GM12878 (cell line): ENCODE data around the gene GBX1. TPM values are rescaled to one million over a fixed set of nuclear protein-coding genes. Genes with fewer than 3 reads are reported as not detected.

Experiments used
- ATAC-seq: fragments of 200-7000 bp; cut with Tn5 transposase; 3 replicates; pipeline ENCODE4 v1.9.1; 2020; ENCODE audit warnings: mild to moderate bottlenecking, moderate library complexity
- BruUV-seq: library from RNA; stranded (reverse); fragments of 400-500 nt; replicated peaks from 2 replicates; lab custom pipeline; 2021; lab: Mats Ljungman, UMichigan
- CTCF ChIA-PET: fragments of 300-600 bp; sonication (Branson Sonifier 250); formaldehyde crosslinking; extraction: SDS; loops from one replicate; lab custom pipeline; 2021; ENCODE audit warnings: inconsistent platforms; lab: Yijun Ruan, JAX
- POLR2A ChIA-PET: fragments of 350-600 bp; formaldehyde crosslinking; extraction: SDS; loops from one replicate; lab custom pipeline; 2021; ENCODE audit warnings: inconsistent platforms; lab: Charles Lee
- RAD21 ChIA-PET: fragments of 300-600 bp; sonication (Branson Sonifier 250); formaldehyde crosslinking; loops from one replicate; lab custom pipeline; 2023; ENCODE audit warnings: antibody characterized with exemption; ENCODE audit not compliant: unreplicated experiment; lab: Charles Lee
- SMC1A ChIA-PET: fragments of 300-600 bp; sonication (Branson Sonifier 250); formaldehyde crosslinking; loops from one replicate; lab custom pipeline; 2023; ENCODE audit not compliant: unreplicated experiment, uncharacterized antibody; lab: Charles Lee
- DNase-seq: peaks from one replicate; pipeline ENCODE4 v3.0.0-alpha.2; 2011; ENCODE audit warnings: low read depth, low spot score
- FAIRE-seq: peaks from 3 replicates; lab custom pipeline; 2011; peaks lifted over from hg19 to GRCh38; lab: Jason Lieb, UNC
- H2AFZ ChIP-seq: 2 replicates; pipeline ENCODE4 v1.6.0; 2011; ENCODE audit warnings: low read depth, low read length, control low read depth; ENCODE audit not compliant: control insufficient read depth
- H3K27ac ChIP-seq: 2 replicates; pipeline ENCODE4 v1.5.1; 2011; ENCODE audit warnings: control low read depth; ENCODE audit not compliant: control insufficient read depth, insufficient read depth
- H3K27me3 ChIP-seq, 2 experiments: replicated peaks in 1 of 2; 2 replicates each; pipeline versions ENCODE4 v1.6.0 to v1.6.1; 2011; ENCODE audit warnings: low read length in 1 of 2; ENCODE audit not compliant: control insufficient read depth in 2 of 2, insufficient read depth in 2 of 2
- H3K36me3 ChIP-seq, 2 experiments: 2 replicates each; pipeline ENCODE4 v1.5.1; 2011; ENCODE audit warnings: low read length in 1 of 2; ENCODE audit not compliant: control insufficient read depth in 2 of 2, insufficient read depth in 2 of 2
- H3K4me1 ChIP-seq: 2 replicates; pipeline ENCODE4 v1.6.1; 2011; ENCODE audit warnings: mild to moderate bottlenecking, low read length, moderate library complexity, mixed read lengths; ENCODE audit not compliant: control insufficient read depth, insufficient read depth
- H3K4me2 ChIP-seq: 2 replicates; pipeline ENCODE4 v1.6.0; 2011; ENCODE audit warnings: control low read depth; ENCODE audit not compliant: control insufficient read depth, insufficient read depth
- H3K4me3 ChIP-seq: fragments of 200-600 bp; sonication (generic); 2 replicates; pipeline ENCODE4 v1.5.1; 2016
- H3K79me2 ChIP-seq: 2 replicates; pipeline ENCODE4 v1.6.0; 2011; ENCODE audit warnings: low read length; ENCODE audit not compliant: control insufficient read depth, insufficient read depth
- H3K9ac ChIP-seq: 2 replicates; pipeline ENCODE4 v1.8.0; 2011; ENCODE audit warnings: low read length, control low read depth, mixed read lengths; ENCODE audit not compliant: control insufficient read depth, insufficient read depth
- H3K9me3 ChIP-seq: replicated peaks from 3 replicates; pipeline ENCODE4 v1.5.1; 2011; ENCODE audit warnings: mild to moderate bottlenecking, low read length; ENCODE audit not compliant: control insufficient read depth, insufficient read depth
- H4K20me1 ChIP-seq: 2 replicates; pipeline ENCODE4 v1.6.0; 2011; ENCODE audit not compliant: control insufficient read depth, insufficient read depth
- ASH2L ChIP-seq: fragments of 300-600, 200-600 bp; sonication (generic); IDR thresholded peaks from 2 replicates; pipeline ENCODE4 v1.6.1; 2017; ENCODE audit warnings: low read depth, mild to moderate bottlenecking, borderline replicate concordance
- HDAC2 ChIP-seq: fragments of 200-600 bp; sonication (generic); IDR thresholded peaks from 2 replicates; pipeline ENCODE4 v1.6.1; 2017
- IRF4 ChIP-seq: IDR thresholded peaks from 2 replicates; pipeline ENCODE4 v1.6.1; 2011; ENCODE audit warnings: low read depth, low read length
- IRF5 ChIP-seq: fragments of 450-650 bp; IDR thresholded peaks from 2 replicates; pipeline ENCODE4 v1.6.1; 2017; ENCODE audit warnings: borderline replicate concordance
- JUNB ChIP-seq: IDR thresholded peaks from 2 replicates; pipeline ENCODE4 v1.6.1; 2016; ENCODE audit warnings: antibody characterized with exemption, mild to moderate bottlenecking
- KDM1A ChIP-seq: fragments of 200-600 bp; sonication (generic); IDR thresholded peaks from 2 replicates; pipeline ENCODE4 v1.6.1; 2016; ENCODE audit warnings: borderline replicate concordance
- MLLT1 ChIP-seq: fragments of 450-650 bp; IDR thresholded peaks from 2 replicates; pipeline ENCODE4 v1.6.1; 2016; ENCODE audit warnings: mild to moderate bottlenecking
- PBX3 ChIP-seq: IDR thresholded peaks from 2 replicates; pipeline ENCODE4 v1.6.1; 2011; ENCODE audit warnings: mild to moderate bottlenecking, low read depth, low read length, moderate library complexity; ENCODE audit not compliant: insufficient replicate concordance
- PRDM15 ChIP-seq: fragments of 450-650 bp; formaldehyde crosslinking; IDR thresholded peaks from 2 replicates; pipeline ENCODE4 v1.4.0; 2020; ENCODE audit warnings: mild to moderate bottlenecking, moderate library complexity
- RAD51 ChIP-seq: fragments of 450-650 bp; IDR thresholded peaks from 2 replicates; pipeline ENCODE4 v1.6.1; 2016; ENCODE audit warnings: moderate library complexity, mild to moderate bottlenecking, inconsistent platforms
- RBBP5 ChIP-seq: fragments of 200-600 bp; sonication (generic); conservative IDR thresholded peaks from 2 replicates; pipeline ENCODE4 v1.6.1; 2016
- SP1 ChIP-seq: IDR thresholded peaks from one replicate; pipeline ENCODE4 v1.6.1; 2011; ENCODE audit warnings: low read depth, low read length
- SPI1 ChIP-seq: IDR thresholded peaks from 2 replicates; pipeline ENCODE4 v1.6.1; 2011; ENCODE audit warnings: low read depth, mild to moderate bottlenecking, low read length, moderate library complexity, borderline replicate concordance; ENCODE audit not compliant: insufficient read depth
- SREBF1 ChIP-seq: IDR thresholded peaks from 2 replicates; pipeline ENCODE4 v1.6.1; 2012; ENCODE audit warnings: mild to moderate bottlenecking, low read length
- SREBF2 ChIP-seq: IDR thresholded peaks from 2 replicates; pipeline ENCODE4 v1.6.1; 2012; ENCODE audit warnings: mild to moderate bottlenecking, low read length
- YY1 ChIP-seq: IDR thresholded peaks from 2 replicates; pipeline ENCODE4 v1.6.1; 2011; ENCODE audit warnings: low read depth, mild to moderate bottlenecking, low read length
- ZNF207 ChIP-seq: fragments of 450-650 bp; IDR thresholded peaks from 2 replicates; pipeline ENCODE4 v1.6.1; 2014; ENCODE audit warnings: antibody characterized with exemption, mild to moderate bottlenecking, borderline replicate concordance
- WGBS: methylation state at CpG from one replicate; pipeline ENCODE4 v1.1.6; 2016; ENCODE audit warnings: low lambda C conversion rate; ENCODE audit not compliant: insufficient replicate concordance, insufficient coverage; ENCODE audit errors: missing lambda C conversion rate; 5-methylcytosine and 5-hydroxymethylcytosine counted together
- in situ Hi-C: fragments of 300-500 bp; cut with MboI; formaldehyde crosslinking; loops from 9 replicates; pipeline ENCODE4 v1.14.3; 2018; ENCODE audit warnings: mixed read lengths
- intact Hi-C: fragments of 100-400 bp; cut with micrococcal nuclease; formaldehyde crosslinking; loops from one replicate; pipeline ENCODE4 v1.14.2; 2022; ENCODE audit not compliant: unreplicated experiment
- polyA plus RNA-seq, 11 experiments: library from polyadenylated mRNA; depleted of rRNA in 4 of 11; unstranded in 6 of 11; stranded (reverse) in 5 of 11; fragments of >200 nt; fragmentation: Nextera tagmentation in 4 of 11; fragmentation: Illumina TruSeq in 1 of 11; extraction: Ambion mirVana in 4 of 11; extraction: Trizol in 1 of 11; gene quantifications; 1 replicate in 1 of 11; 2 replicates in 10 of 11; pipeline versions ENCODE4 v1.2.1 to v1.2.3, GENCODE V29; 2011 to 2016; ENCODE audit warnings: inconsistent platforms in 2 of 11, missing spikeins in 2 of 11, low read depth in 1 of 11
- total RNA-seq, 4 experiments: library from RNA; depleted of rRNA in 3 of 4; stranded (reverse); fragments of >200 nt in 3 of 4; fragmentation: Illumina TruSeq in 1 of 4; extraction: Trizol in 1 of 4; gene quantifications; 2 replicates each; pipeline versions ENCODE4 v1.2.1 to v1.2.3, GENCODE V29; 2013 to 2021

GBX1 gene
- total and polyA plus RNA-seq, 10 of the 15 experiments (the other 5 are each of a cell fraction or from before 2014, with no cell fraction given) = not detected

GRCh38 chr7:151152643-151153513 lies 14.6 kb downstream of the GBX1 start:
- Histone ChIP-seq H3K27me3 (peaks cover 0 to 2% of the 10 kb centered on the region in 2 experiments; a peak in 3 of 4 replicates), H3K4me3 (no peak overlapping the region), H3K36me3 (no peaks in the 10 kb centered on the region), H3K79me2 (no peaks in the 10 kb centered on the region), H3K9ac (no peak overlapping the region), H2AFZ (no peak overlapping the region), H3K9me3 (no peaks in the 10 kb centered on the region), H3K4me2 (no peak overlapping the region), H4K20me1 (no peaks in the 10 kb centered on the region), H3K27ac (no peak overlapping the region), H3K4me1 (no peaks in the 10 kb centered on the region)
- ChIA-PET CTCF (interaction anchor here (1.0 kb wide), 1 partner anchor 29 kb away, joined by 5 read pairs; no protein-coding TSS in a partner anchor), POLR2A (no interaction called here), SMC1A (no interaction called here), RAD21 (no interaction called here)
- no peak for FAIRE-seq
- BruUV-seq = no TSS peak
- 18% methylated on average over 6 of the region's 6 CpGs for WGBS
- DNase-seq = no peak
- ATAC-seq = no peak
- intact Hi-C loops = no loop called here
- in situ Hi-C loops = no loop called here
- TF ChIP-seq YY1 (no peak), MLLT1 (no peak), ZNF207 (no peak), KDM1A (no peak), PRDM15 (CRISPR knock-in tag) (no peak), JUNB (no peak), SP1 (no peak), HDAC2 (no peak), ASH2L (no peak), SREBF2 (no peak), IRF5 (no peak), RBBP5 (no peak), PBX3 (no peak), IRF4 (no peak), RAD51 (no peak), SREBF1 (no peak), SPI1 (no peak)
